SIG-M5 (cell line): ENCODE measurements around the gene MTAP.

Source experiments
- DNase-seq: peaks from one replicate; lab custom pipeline; 2025; lab: John Stamatoyannopoulos, UW

Gene MTAP

GRCh38 chr9:21802418-21803000, at the start of gene MTAP:
Gene MTAP, plus strand, starts transcription at chr9:21802636. Its CDS starts 113 bp downstream, at chr9:21802749.
- DNase-seq, result peak; percentile 43

GRCh38 chr9:21753523-21753922, 48.9 kb upstream of the MTAP start:
- DNase-seq, result no peak

- DNase-seq, result no peak
These were observed 47.7 kb upstream of the MTAP start for GRCh38 chr9:21754741-21755140.

- DNase-seq, result no peak
These were observed 43.9 kb upstream of the MTAP start for GRCh38 chr9:21758540-21758939.

GRCh38 chr9:21761309-21761901, 41.0 kb upstream of the MTAP start:
- DNase-seq, result no peak

- no peak for DNase-seq
These were observed 40.4 kb upstream of the MTAP start for GRCh38 chr9:21762064-21762463.

GRCh38 chr9:21764846-21765245, 37.6 kb upstream of the MTAP start:
- DNase-seq, result no peak

GRCh38 chr9:21766096-21766495, 36.3 kb upstream of the MTAP start:
- DNase-seq, result no peak

- no peak for DNase-seq
These were observed 31.4 kb upstream of the MTAP start for GRCh38 chr9:21770871-21771560.

- DNase-seq, result no peak
These were observed 24.7 kb upstream of the MTAP start for GRCh38 chr9:21777701-21778100.

- DNase-seq, result no peak
These were observed 24.1 kb upstream of the MTAP start for GRCh38 chr9:21778304-21778703.

- DNase-seq, result no peak
These were observed 23.0 kb upstream of the MTAP start for GRCh38 chr9:21779397-21779796.

GRCh38 chr9:21781656-21782055, 20.8 kb upstream of the MTAP start:
- no peak for DNase-seq

- no peak for DNase-seq
These were observed 20.2 kb upstream of the MTAP start for GRCh38 chr9:21782205-21782604.

GRCh38 chr9:21788752-21789151, 13.7 kb upstream of the MTAP start:
- no peak for DNase-seq

- DNase-seq, result peak; percentile 44
These were observed 12.8 kb upstream of the MTAP start for GRCh38 chr9:21789541-21790037.

- no peak for DNase-seq
These were observed 7.0 kb upstream of the MTAP start for GRCh38 chr9:21795483-21795882.

- DNase-seq, result no peak
These were observed 5.7 kb upstream of the MTAP start for GRCh38 chr9:21796768-21797167.

GRCh38 chr9:21800931-21801682, 1.3 kb upstream of the MTAP start:
- no peak for DNase-seq

- DNase-seq, result no peak
These were observed 586 bp upstream of the MTAP start for GRCh38 chr9:21801683-21802417.

GRCh38 chr9:21803649-21804048, 1.2 kb downstream of the MTAP start:
- DNase-seq, result no peak

GRCh38 chr9:21804331-21804730, 1.9 kb downstream of the MTAP start:
- DNase-seq, result no peak
